Measurements from ENCODE around the gene FES.

FES gene

GRCh38 chr15:90866161-90866715, 18.1 kb upstream of the FES start:
- peaks cover 14% of the 10 kb centered on the region for H3K36me3 Mint-ChIP-seq (ENCODE audit: insufficient read depth)
- H3K4me3 Mint-ChIP-seq, result no peak overlapping the region
- H3K27me3 Mint-ChIP-seq, result no peaks in the 10 kb centered on the region
- DNase-seq (no peak), ATAC-seq (replicated peaks) (no peak)
- peaks cover 18 to 21% of the 10 kb centered on the region in 2 donors for H3K4me1 Mint-ChIP-seq (ENCODE audit: low read depth in 2 of 2)
- no peaks in the 10 kb centered on the region for H3K9me3 Mint-ChIP-seq
- H3K27ac Mint-ChIP-seq, result no peak overlapping the region

GRCh38 chr15:90866800-90867199, 17.5 kb upstream of the FES start:
- ATAC-seq (replicated peaks), result no peak
- Mint-ChIP-seq H3K27ac (no peak overlapping the region), H3K4me1 (ENCODE audit: low read depth in 2 of 2) (peaks cover 18 to 21% of the 10 kb centered on the region in 2 donors), H3K4me3 (no peak overlapping the region), H3K9me3 (no peaks in the 10 kb centered on the region), H3K36me3 (ENCODE audit: insufficient read depth) (peaks cover 14% of the 10 kb centered on the region), H3K27me3 (no peaks in the 10 kb centered on the region)
- no peak for DNase-seq

GRCh38 chr15:90868261-90868689, 16.0 kb upstream of the FES start, which contains the start of gene FURIN:
Gene FURIN (plus strand): TSS chr15:90868588. CDS start chr15:90875741, 7,153 bp downstream.
- Mint-ChIP-seq H3K27me3 (no peaks in the 10 kb centered on the region), H3K4me3 (no peak within 1 kb of the TSS), H3K4me1 (ENCODE audit: low read depth in 2 of 2) (peaks cover 26 to 28% of the 10 kb centered on the region in 2 donors), H3K9me3 (no peaks in the 10 kb centered on the region), H3K27ac (peak within 1 kb of the TSS; percentile 47 to 87), H3K36me3 (ENCODE audit: insufficient read depth) (peaks cover 27% of the 10 kb centered on the region)
- DNase-seq (no peak), ATAC-seq (replicated peaks) (no peak)

- Mint-ChIP-seq H3K9me3 (no peaks in the 10 kb centered on the region), H3K27me3 (no peaks in the 10 kb centered on the region), H3K4me1 (ENCODE audit: low read depth in 2 of 2) (peaks cover 33 to 34% of the 10 kb centered on the region in 2 donors), H3K27ac (peak overlapping the region in 1 of 2 donors; percentile 87), H3K36me3 (ENCODE audit: insufficient read depth) (peaks cover 27% of the 10 kb centered on the region), H3K4me3 (no peak overlapping the region)
- no peak for ATAC-seq (replicated peaks)
- no peak for DNase-seq
Observed at GRCh38 chr15:90869140-90869541, 15.2 kb upstream of the FES start.

- DNase-seq, result no peak
- peak overlapping the region; percentile 87 to 89 for H3K27ac Mint-ChIP-seq
- ATAC-seq (replicated peaks), result peak; percentile 25
- H3K36me3 Mint-ChIP-seq (ENCODE audit: insufficient read depth), result peaks cover 32% of the 10 kb centered on the region
- no peaks in the 10 kb centered on the region for H3K27me3 Mint-ChIP-seq
- H3K4me1 Mint-ChIP-seq (ENCODE audit: low read depth in 2 of 2), result peaks cover 33 to 34% of the 10 kb centered on the region in 2 donors
- H3K9me3 Mint-ChIP-seq, result no peaks in the 10 kb centered on the region
- H3K4me3 Mint-ChIP-seq, result peak overlapping the region; percentile 88 to 90
Observed at GRCh38 chr15:90869601-90870353, 14.5 kb upstream of the FES start.

- peak overlapping the region; percentile 88 to 90 for H3K4me3 Mint-ChIP-seq
- DNase-seq (no peak), ATAC-seq (replicated peaks) (peak; percentile 21)
- peak overlapping the region; percentile 87 to 89 for H3K27ac Mint-ChIP-seq
- no peaks in the 10 kb centered on the region for H3K9me3 Mint-ChIP-seq
- peaks cover 39% of the 10 kb centered on the region for H3K36me3 Mint-ChIP-seq (ENCODE audit: insufficient read depth)
- peaks cover 33 to 34% of the 10 kb centered on the region in 2 donors for H3K4me1 Mint-ChIP-seq (ENCODE audit: low read depth in 2 of 2)
- no peaks in the 10 kb centered on the region for H3K27me3 Mint-ChIP-seq
Observed at GRCh38 chr15:90870354-90871138, 13.8 kb upstream of the FES start.

- H3K27ac Mint-ChIP-seq, result peak overlapping the region; percentile 87 to 89
- peaks cover 33 to 34% of the 10 kb centered on the region in 2 donors for H3K4me1 Mint-ChIP-seq (ENCODE audit: low read depth in 2 of 2)
- ATAC-seq (replicated peaks) (peak; percentile 52), DNase-seq (peak in 1 of 3 experiments; percentile 37)
- H3K4me3 Mint-ChIP-seq, result peak overlapping the region; percentile 88 to 90
- peaks cover 46% of the 10 kb centered on the region for H3K36me3 Mint-ChIP-seq (ENCODE audit: insufficient read depth)
- no peaks in the 10 kb centered on the region for H3K27me3 Mint-ChIP-seq
- H3K9me3 Mint-ChIP-seq, result no peaks in the 10 kb centered on the region
Observed at GRCh38 chr15:90871139-90871715, 13.1 kb upstream of the FES start.

- DNase-seq (no peak), ATAC-seq (replicated peaks) (peak; percentile 22)
- Mint-ChIP-seq H3K36me3 (ENCODE audit: insufficient read depth) (peaks cover 53% of the 10 kb centered on the region), H3K4me1 (ENCODE audit: low read depth in 2 of 2) (peaks cover 33 to 40% of the 10 kb centered on the region in 2 donors), H3K9me3 (no peaks in the 10 kb centered on the region), H3K4me3 (peak overlapping the region; percentile 85 to 90), H3K27ac (peak overlapping the region; percentile 83 to 94), H3K27me3 (no peaks in the 10 kb centered on the region)
Observed at GRCh38 chr15:90871716-90872485, 12.4 kb upstream of the FES start.

- peaks cover 33 to 46% of the 10 kb centered on the region in 2 donors for H3K4me1 Mint-ChIP-seq (ENCODE audit: low read depth in 2 of 2)
- DNase-seq (no peak), ATAC-seq (replicated peaks) (peak; percentile 32)
- peak overlapping the region; percentile 83 to 94 for H3K27ac Mint-ChIP-seq
- no peaks in the 10 kb centered on the region for H3K9me3 Mint-ChIP-seq
- H3K27me3 Mint-ChIP-seq, result no peaks in the 10 kb centered on the region
- peaks cover 60% of the 10 kb centered on the region for H3K36me3 Mint-ChIP-seq (ENCODE audit: insufficient read depth)
- H3K4me3 Mint-ChIP-seq, result peak overlapping the region; percentile 85 to 90
Observed at GRCh38 chr15:90872486-90873184, 11.7 kb upstream of the FES start.

GRCh38 chr15:90873488-90873997, 10.8 kb upstream of the FES start:
- Mint-ChIP-seq H3K36me3 (ENCODE audit: insufficient read depth) (peaks cover 66% of the 10 kb centered on the region), H3K4me3 (peak overlapping the region; percentile 85 to 90), H3K27me3 (no peaks in the 10 kb centered on the region), H3K4me1 (ENCODE audit: low read depth in 2 of 2) (peaks cover 33 to 46% of the 10 kb centered on the region in 2 donors), H3K27ac (peak overlapping the region; percentile 83 to 94), H3K9me3 (no peaks in the 10 kb centered on the region)
- ATAC-seq (replicated peaks) (no peak), DNase-seq (no peak)

- H3K4me1 Mint-ChIP-seq (ENCODE audit: low read depth in 2 of 2), result peaks cover 32 to 45% of the 10 kb centered on the region in 2 donors
- ATAC-seq (replicated peaks), result no peak
- DNase-seq, result no peak
- no peaks in the 10 kb centered on the region for H3K27me3 Mint-ChIP-seq
- H3K4me3 Mint-ChIP-seq, result peak overlapping the region in 1 of 2 donors; percentile 85
- H3K36me3 Mint-ChIP-seq (ENCODE audit: insufficient read depth), result peaks cover 66% of the 10 kb centered on the region
- H3K9me3 Mint-ChIP-seq, result no peaks in the 10 kb centered on the region
- peak overlapping the region in 1 of 2 donors; percentile 94 for H3K27ac Mint-ChIP-seq
Observed at GRCh38 chr15:90873998-90874605, 10.2 kb upstream of the FES start.

Data from effector memory CD8-positive, alpha-beta T cell (primary cell).